ENCODE data around the gene TEX35. TPM values are rescaled to one million over a fixed set of nuclear protein-coding genes. Genes with fewer than 3 reads are reported as not detected.

TEX35 gene
- total RNA-seq, 1 experiment from 2014 or later: not detected

GRCh38 chr1:178521241-178521640 lies 8.3 kb downstream of the TEX35 start:
- Histone ChIP-seq H2AFZ (no peak overlapping the region), H3K9me3 (ENCODE audit: insufficient read depth, low read depth) (no peaks in the 10 kb centered on the region), H3K9me2 (ENCODE audit: insufficient read depth) (no peaks in the 10 kb centered on the region; the same call in 1 of the 2 replicates), H3K79me2 (ENCODE audit: low read depth) (no peaks in the 10 kb centered on the region), H3K36me3 (ENCODE audit: low read depth) (no peaks in the 10 kb centered on the region), H4K20me1 (ENCODE audit: insufficient read depth) (no peaks in the 10 kb centered on the region), H3F3A (ENCODE audit: insufficient read depth, low read depth) (no peaks in the 10 kb centered on the region), H3K27me3 (ENCODE audit: insufficient read depth, low read depth) (no peaks in the 10 kb centered on the region), H3K4me3 (no peak overlapping the region), H3K4me2 (no peak overlapping the region), H3K4me1 (replicated peaks; ENCODE audit: insufficient read depth) (no peaks in the 10 kb centered on the region), H3K27ac (no peak overlapping the region)
- no TSS peak for BruUV-seq (replicated peaks)
- DNase-seq: no peak
- ChIA-PET POLR2A (ENCODE audit: unreplicated experiment) (no interaction called here), CTCF (interaction anchor here (0.6 kb wide), 2 partner anchors 181 to 573 kb away, joined by 3 read pairs; no protein-coding TSS in a partner anchor)
- intact Hi-C loops (cut with micrococcal nuclease; ENCODE audit: unreplicated experiment): no loop called here
- no peak for TF ChIP-seq EZH2 (IDR thresholded peaks at IDR 0.05; ENCODE audit: low read depth)
- TF ChIP-seq, protein P1, sequence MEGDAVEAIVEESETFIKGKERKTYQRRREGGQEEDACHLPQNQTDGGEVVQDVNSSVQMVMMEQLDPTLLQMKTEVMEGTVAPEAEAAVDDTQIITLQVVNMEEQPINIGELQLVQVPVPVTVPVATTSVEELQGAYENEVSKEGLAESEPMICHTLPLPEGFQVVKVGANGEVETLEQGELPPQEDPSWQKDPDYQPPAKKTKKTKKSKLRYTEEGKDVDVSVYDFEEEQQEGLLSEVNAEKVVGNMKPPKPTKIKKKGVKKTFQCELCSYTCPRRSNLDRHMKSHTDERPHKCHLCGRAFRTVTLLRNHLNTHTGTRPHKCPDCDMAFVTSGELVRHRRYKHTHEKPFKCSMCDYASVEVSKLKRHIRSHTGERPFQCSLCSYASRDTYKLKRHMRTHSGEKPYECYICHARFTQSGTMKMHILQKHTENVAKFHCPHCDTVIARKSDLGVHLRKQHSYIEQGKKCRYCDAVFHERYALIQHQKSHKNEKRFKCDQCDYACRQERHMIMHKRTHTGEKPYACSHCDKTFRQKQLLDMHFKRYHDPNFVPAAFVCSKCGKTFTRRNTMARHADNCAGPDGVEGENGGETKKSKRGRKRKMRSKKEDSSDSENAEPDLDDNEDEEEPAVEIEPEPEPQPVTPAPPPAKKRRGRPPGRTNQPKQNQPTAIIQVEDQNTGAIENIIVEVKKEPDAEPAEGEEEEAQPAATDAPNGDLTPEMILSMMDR (conservative IDR thresholded peaks at IDR 0.05): no peak

- TF ChIP-seq, protein P1 (conservative IDR thresholded peaks at IDR 0.05): no peak
- no peak for TF ChIP-seq EZH2 (IDR thresholded peaks at IDR 0.05; ENCODE audit: low read depth)
- CTCF ChIA-PET: no interaction called here
- peaks cover 32% of the 10 kb centered on the region for H3K4me1 ChIP-seq (replicated peaks; ENCODE audit: insufficient read depth)
- H3K9me2 ChIP-seq (ENCODE audit: insufficient read depth): no peaks in the 10 kb centered on the region
- H3K4me2 ChIP-seq: no peak overlapping the region
- no peak for DNase-seq
- no peak overlapping the region for H2AFZ ChIP-seq
- H4K20me1 ChIP-seq (ENCODE audit: insufficient read depth): no peaks in the 10 kb centered on the region
- no peak overlapping the region for H3K4me3 ChIP-seq
- intact Hi-C loops (cut with micrococcal nuclease; ENCODE audit: unreplicated experiment): no loop called here
- BruUV-seq (replicated peaks): no TSS peak
- no peaks in the 10 kb centered on the region for H3K79me2 ChIP-seq (ENCODE audit: low read depth)
- no peaks in the 10 kb centered on the region for H3K36me3 ChIP-seq (ENCODE audit: low read depth)
- POLR2A ChIA-PET (ENCODE audit: unreplicated experiment): interaction anchor here (0.7 kb wide), 1 partner anchor 10 kb away, joined by 7 read pairs; no protein-coding TSS in a partner anchor
- H3K9me3 ChIP-seq (ENCODE audit: insufficient read depth, low read depth): no peaks in the 10 kb centered on the region
- H3K27me3 ChIP-seq (ENCODE audit: insufficient read depth, low read depth): no peaks in the 10 kb centered on the region
- H3F3A ChIP-seq (ENCODE audit: insufficient read depth, low read depth): peaks cover 26% of the 10 kb centered on the region
- H3K27ac ChIP-seq: no peak overlapping the region
These were observed 14.2 kb downstream of the TEX35 start for GRCh38 chr1:178527117-178527516.

- no peak overlapping the region for H3K4me2 ChIP-seq
- H2AFZ ChIP-seq: no peak overlapping the region
- ChIA-PET POLR2A (ENCODE audit: unreplicated experiment) (no interaction called here), CTCF (interaction anchor here (0.7 to 1.3 kb wide), 2 partner anchors 18 to 228 kb away, joined by 4 to 5 read pairs; no protein-coding TSS in a partner anchor)
- BruUV-seq (replicated peaks): no TSS peak
- H3K36me3 ChIP-seq (ENCODE audit: low read depth): no peaks in the 10 kb centered on the region
- no peaks in the 10 kb centered on the region for H3K9me3 ChIP-seq (ENCODE audit: insufficient read depth, low read depth)
- H3K4me1 ChIP-seq (replicated peaks; ENCODE audit: insufficient read depth): peaks cover 39% of the 10 kb centered on the region
- intact Hi-C loops (cut with micrococcal nuclease; ENCODE audit: unreplicated experiment): no loop called here
- H3K4me3 ChIP-seq: no peak overlapping the region
- H3K79me2 ChIP-seq (ENCODE audit: low read depth): no peaks in the 10 kb centered on the region
- no peaks in the 10 kb centered on the region for H3K27me3 ChIP-seq (ENCODE audit: insufficient read depth, low read depth)
- DNase-seq: no peak
- H3K9me2 ChIP-seq (ENCODE audit: insufficient read depth): no peaks in the 10 kb centered on the region
- TF ChIP-seq, protein P1 (conservative IDR thresholded peaks at IDR 0.05): no peak
- no peak for TF ChIP-seq EZH2 (IDR thresholded peaks at IDR 0.05; ENCODE audit: low read depth)
- no peaks in the 10 kb centered on the region for H4K20me1 ChIP-seq (ENCODE audit: insufficient read depth)
- H3K27ac ChIP-seq: no peak overlapping the region
- peaks cover 26% of the 10 kb centered on the region for H3F3A ChIP-seq (ENCODE audit: insufficient read depth, low read depth)
These were observed 15.5 kb downstream of the TEX35 start for GRCh38 chr1:178528228-178528952.
